ENCODE measurements around the gene SLC39A11.

DNA sequence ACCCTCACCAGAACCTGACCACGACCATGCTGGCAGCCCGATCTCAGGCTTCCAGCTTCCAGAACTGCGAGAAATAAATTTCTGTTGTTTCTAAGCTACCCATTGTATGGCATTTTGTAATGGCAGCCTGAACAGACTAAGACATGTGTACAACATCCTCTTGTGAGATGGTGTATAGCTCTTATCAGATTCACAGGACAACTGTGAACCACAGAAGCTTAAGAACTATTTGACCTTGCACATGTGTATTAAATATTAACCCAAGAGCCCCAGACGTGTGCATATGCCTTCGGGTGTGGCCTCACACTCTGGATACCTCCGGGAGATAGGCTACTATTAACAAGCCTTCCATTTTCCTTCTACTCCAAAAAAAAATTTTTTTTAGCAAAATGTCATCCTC lies 248.9 kb downstream of the SLC39A11 start:
- TF ChIP-seq, protein P1, sequence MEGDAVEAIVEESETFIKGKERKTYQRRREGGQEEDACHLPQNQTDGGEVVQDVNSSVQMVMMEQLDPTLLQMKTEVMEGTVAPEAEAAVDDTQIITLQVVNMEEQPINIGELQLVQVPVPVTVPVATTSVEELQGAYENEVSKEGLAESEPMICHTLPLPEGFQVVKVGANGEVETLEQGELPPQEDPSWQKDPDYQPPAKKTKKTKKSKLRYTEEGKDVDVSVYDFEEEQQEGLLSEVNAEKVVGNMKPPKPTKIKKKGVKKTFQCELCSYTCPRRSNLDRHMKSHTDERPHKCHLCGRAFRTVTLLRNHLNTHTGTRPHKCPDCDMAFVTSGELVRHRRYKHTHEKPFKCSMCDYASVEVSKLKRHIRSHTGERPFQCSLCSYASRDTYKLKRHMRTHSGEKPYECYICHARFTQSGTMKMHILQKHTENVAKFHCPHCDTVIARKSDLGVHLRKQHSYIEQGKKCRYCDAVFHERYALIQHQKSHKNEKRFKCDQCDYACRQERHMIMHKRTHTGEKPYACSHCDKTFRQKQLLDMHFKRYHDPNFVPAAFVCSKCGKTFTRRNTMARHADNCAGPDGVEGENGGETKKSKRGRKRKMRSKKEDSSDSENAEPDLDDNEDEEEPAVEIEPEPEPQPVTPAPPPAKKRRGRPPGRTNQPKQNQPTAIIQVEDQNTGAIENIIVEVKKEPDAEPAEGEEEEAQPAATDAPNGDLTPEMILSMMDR (conservative IDR thresholded peaks at IDR 0.05) = no peak
- TF ChIP-seq EZH2 (IDR thresholded peaks at IDR 0.05; ENCODE audit: low read depth) = no peak

Data from PC-9 (cell line).